HepG2 (cell line): ENCODE results near the gene CCDC91. TPM values are rescaled to one million over a fixed set of nuclear protein-coding genes. Genes with fewer than 3 reads are reported as not detected.

Source experiments
- ATAC-seq: fragments of 200-7000 bp; cut with Tn5 transposase; 3 replicates; pipeline ENCODE4 v1.9.1; 2020; ENCODE audit warnings: mild to moderate bottlenecking, moderate library complexity
- BruUV-seq: library from RNA; stranded (reverse); fragments of 400-500 nt; replicated peaks from 2 replicates; lab custom pipeline; 2021; lab: Mats Ljungman, UMichigan
- CTCF ChIA-PET: fragments of 300-600 bp; formaldehyde crosslinking; extraction: SDS; loops from one replicate; lab custom pipeline; 2021; ENCODE audit warnings: low total read pairs, inconsistent platforms, low intra/inter-chr PET ratio; lab: Yijun Ruan, JAX
- POLR2A ChIA-PET: fragments of 350-600 bp; sonication (Branson Sonifier 250); formaldehyde crosslinking; loops from one replicate; lab custom pipeline; 2020; ENCODE audit warnings: antibody characterized with exemption, inconsistent platforms; lab: Yijun Ruan, JAX
- DNase-seq: peaks from one replicate; pipeline ENCODE4 v3.0.0-alpha.2; 2015; ENCODE audit warnings: low spot score
- FAIRE-seq: peaks from 3 replicates; lab custom pipeline; 2011; peaks lifted over from hg19 to GRCh38; lab: Jason Lieb, UNC
- H2AFZ ChIP-seq: one replicate; pipeline ENCODE4 v1.6.1; 2011; ENCODE audit warnings: low read length, inconsistent platforms
- H3K27ac ChIP-seq: fragments of 300-600 bp; 3 replicates; pipeline ENCODE4 v1.8.0; 2011; ENCODE audit warnings: mixed run types, mild to moderate bottlenecking, mixed read lengths, low read length, inconsistent platforms; ENCODE audit not compliant: insufficient read depth; ENCODE audit errors: extremely low read length
- H3K27me3 ChIP-seq, 2 experiments: fragments of 200-600 bp in 1 of 2; 2 replicates in 1 of 2; 3 replicates in 1 of 2; pipeline versions ENCODE4 v1.6.0 to v1.8.0; 2011; ENCODE audit warnings: low read length in 2 of 2, mild to moderate bottlenecking in 2 of 2, moderate library complexity in 2 of 2, inconsistent platforms in 1 of 2; ENCODE audit not compliant: insufficient read depth in 2 of 2, control insufficient read depth in 1 of 2
- H3K36me3 ChIP-seq, 2 experiments: fragments of 200-600 bp in 1 of 2; replicated peaks in 1 of 2; 2 replicates in 1 of 2; 3 replicates in 1 of 2; pipeline versions ENCODE4 v1.5.1 to v1.8.0; 2011; ENCODE audit warnings: low read length in 2 of 2, inconsistent platforms in 1 of 2; ENCODE audit not compliant: insufficient read depth in 2 of 2, control insufficient read depth in 1 of 2
- H3K4me1 ChIP-seq: 2 replicates; pipeline ENCODE4 v1.5.1; 2012; ENCODE audit warnings: low read length, inconsistent platforms; ENCODE audit not compliant: insufficient read depth
- H3K4me2 ChIP-seq: 2 replicates; pipeline ENCODE4 v1.6.0; 2011; ENCODE audit warnings: low read depth, low read length, inconsistent platforms
- H3K4me3 ChIP-seq, 3 experiments: fragments of 200-600 bp in 1 of 3; sonication (generic), shearing (Covaris generic) in 1 of 3; replicated peaks in 1 of 3; 2 replicates each; pipeline ENCODE4 v1.5.1; 2011 to 2016; ENCODE audit warnings: low read length in 3 of 3, inconsistent platforms in 2 of 3, low read depth in 2 of 3, mild to moderate bottlenecking in 2 of 3, control low read depth in 1 of 3, mixed read lengths in 1 of 3; ENCODE audit not compliant: insufficient read depth in 1 of 3
- H3K79me2 ChIP-seq: one replicate; pipeline ENCODE4 v1.6.1; 2011; ENCODE audit warnings: low read length, inconsistent platforms; ENCODE audit not compliant: insufficient read depth
- H3K9ac ChIP-seq: 2 replicates; pipeline ENCODE4 v1.6.0; 2011; ENCODE audit warnings: mild to moderate bottlenecking, low read depth, low read length, inconsistent platforms; ENCODE audit not compliant: insufficient read depth
- H3K9me3 ChIP-seq: 2 replicates; pipeline ENCODE4 v1.5.1; 2012; ENCODE audit warnings: mild to moderate bottlenecking, low read length
- H4K20me1 ChIP-seq: 2 replicates; pipeline ENCODE4 v1.6.0; 2011; ENCODE audit warnings: inconsistent platforms, mild to moderate bottlenecking, low read length, moderate library complexity; ENCODE audit not compliant: insufficient read depth
- EEA1 ChIP-seq: sonication (generic); formaldehyde crosslinking; IDR thresholded peaks from 2 replicates; pipeline ENCODE4 v1.5.1; 2020; ENCODE audit warnings: mild to moderate bottlenecking, missing genetic modification reagents, borderline replicate concordance
- KMT2B ChIP-seq: IDR thresholded peaks from 2 replicates; pipeline ENCODE4 v1.6.1; 2016; ENCODE audit warnings: missing genetic modification reagents, missing compliant biosample characterization
- MAFK ChIP-seq, 2 experiments: IDR thresholded peaks in 1 of 2; conservative IDR thresholded peaks in 1 of 2; 2 replicates each; pipeline ENCODE4 v1.6.1; 2011; ENCODE audit warnings: improper control_type of control experiment in 2 of 2, low read length in 2 of 2
- RFXANK ChIP-seq: IDR thresholded peaks from 2 replicates; pipeline ENCODE4 v1.6.1; 2016
- ZNF207 ChIP-seq: fragments of 450-650 bp; IDR thresholded peaks from 2 replicates; pipeline ENCODE4 v1.6.1; 2016; ENCODE audit warnings: antibody characterized with exemption, borderline replicate concordance
- ZNF230 ChIP-seq: sonication (generic); formaldehyde crosslinking; IDR thresholded peaks from 2 replicates; pipeline ENCODE4 v1.4.0; 2020; ENCODE audit warnings: mild to moderate bottlenecking, missing genetic modification reagents
- ZNF788 ChIP-seq: sonication (generic); formaldehyde crosslinking; IDR thresholded peaks from 2 replicates; pipeline ENCODE4 v1.5.0; 2020; ENCODE audit warnings: mild to moderate bottlenecking, missing genetic modification reagents, borderline replicate concordance
- WGBS: methylation state at CpG from one replicate; pipeline ENCODE4 v1.1.6; 2017; ENCODE audit warnings: low lambda C conversion rate; 5-methylcytosine and 5-hydroxymethylcytosine counted together
- in situ Hi-C: cut with HindIII; loops from 2 replicates; pipeline ENCODE4 v1.10.0; 2017; ENCODE audit warnings: low pct_unique_long_range_greater_than_20kb; ENCODE audit not compliant: extremely low pct_ligation_motif_present
- intact Hi-C: fragments of 100-400 bp; cut with micrococcal nuclease; formaldehyde crosslinking; loops from one replicate; pipeline ENCODE4 v1.10.0; 2022; ENCODE audit not compliant: unreplicated experiment
- polyA plus RNA-seq, 8 experiments: library from polyadenylated mRNA; depleted of rRNA in 3 of 8; stranded (reverse) in 7 of 8; unstranded in 1 of 8; fragments of >200 nt; fragmentation: Illumina TruSeq in 4 of 8; extraction: Trizol in 4 of 8; gene quantifications; 2 replicates each; pipeline versions ENCODE4 v1.2.1 to v1.2.3, GENCODE V29; 2011 to 2016; ENCODE audit warnings: low read depth in 4 of 8, missing spikeins in 1 of 8, mixed read lengths in 1 of 8; ENCODE audit not compliant: insufficient read depth in 1 of 8
- total RNA-seq, 5 experiments: library from RNA; depleted of rRNA; stranded (reverse); fragments of >200 nt; fragmentation: Illumina TruSeq; extraction: Trizol; gene quantifications; 2 replicates each; pipeline ENCODE4 v1.2.3, GENCODE V29; 2016; ENCODE audit warnings: low read depth in 1 of 5
- TF ChIP-seq, protein P1 (sequence below): sonication (generic); formaldehyde crosslinking; IDR thresholded peaks from 2 replicates; pipeline ENCODE4 v1.5.0; 2020; ENCODE audit warnings: missing genetic modification reagents
- TF ChIP-seq, protein P2 (sequence below): sonication (generic); formaldehyde crosslinking; conservative IDR thresholded peaks from 2 replicates; pipeline ENCODE4 v1.5.0; 2020; ENCODE audit warnings: missing genetic modification reagents

Gene CCDC91
- total and polyA plus RNA-seq, 2 of the 13 experiments (the other 11 are each of a cell fraction or from before 2014, with no cell fraction given) = 9.8 to 15.8 TPM

DNA sequence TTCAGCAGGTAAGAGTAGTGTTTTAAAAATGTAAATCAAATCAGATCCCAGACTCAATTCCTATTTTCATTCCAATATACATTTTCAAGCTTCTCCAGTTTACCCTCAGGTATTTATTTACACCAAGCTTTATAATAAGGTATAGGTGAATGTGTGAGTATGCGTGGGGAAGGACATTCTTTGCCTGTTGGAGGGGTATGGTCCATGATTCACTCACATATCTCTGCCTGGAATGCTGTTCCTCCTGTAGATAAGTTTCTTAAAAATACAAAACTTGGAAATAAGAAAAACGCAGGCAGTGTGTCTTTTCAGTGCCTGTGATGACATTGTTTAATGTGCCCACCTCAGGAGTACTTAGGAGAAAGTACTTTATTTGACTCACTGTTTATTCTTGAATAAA, 118.6 kb downstream of the CCDC91 start:
- Histone ChIP-seq H3K4me3 (no peak overlapping the region), H3K9ac (no peak overlapping the region), H3K27me3 (no peaks in the 10 kb centered on the region), H3K9me3 (no peaks in the 10 kb centered on the region), H3K4me1 (no peaks in the 10 kb centered on the region), H3K79me2 (no peaks in the 10 kb centered on the region), H2AFZ (no peak overlapping the region), H3K36me3 (no peaks in the 10 kb centered on the region; a peak in 1 of 5 replicates), H3K4me2 (no peak overlapping the region), H3K27ac (no peak overlapping the region), H4K20me1 (no peaks in the 10 kb centered on the region)
- no peak for DNase-seq
- POLR2A ChIA-PET = no interaction called here
- in situ Hi-C loops (no loop called here), intact Hi-C loops (no loop called here)
- TF ChIP-seq, protein P1, sequence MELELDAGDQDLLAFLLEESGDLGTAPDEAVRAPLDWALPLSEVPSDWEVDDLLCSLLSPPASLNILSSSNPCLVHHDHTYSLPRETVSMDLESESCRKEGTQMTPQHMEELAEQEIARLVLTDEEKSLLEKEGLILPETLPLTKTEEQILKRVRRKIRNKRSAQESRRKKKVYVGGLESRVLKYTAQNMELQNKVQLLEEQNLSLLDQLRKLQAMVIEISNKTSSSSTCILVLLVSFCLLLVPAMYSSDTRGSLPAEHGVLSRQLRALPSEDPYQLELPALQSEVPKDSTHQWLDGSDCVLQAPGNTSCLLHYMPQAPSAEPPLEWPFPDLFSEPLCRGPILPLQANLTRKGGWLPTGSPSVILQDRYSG (CRISPR knock-in tag) = no peak
- TF ChIP-seq ZNF788 (CRISPR knock-in tag) = no peak
- no peak for TF ChIP-seq ZNF207
- no peak for TF ChIP-seq EEA1 (CRISPR knock-in tag)
- TF ChIP-seq, protein P2, sequence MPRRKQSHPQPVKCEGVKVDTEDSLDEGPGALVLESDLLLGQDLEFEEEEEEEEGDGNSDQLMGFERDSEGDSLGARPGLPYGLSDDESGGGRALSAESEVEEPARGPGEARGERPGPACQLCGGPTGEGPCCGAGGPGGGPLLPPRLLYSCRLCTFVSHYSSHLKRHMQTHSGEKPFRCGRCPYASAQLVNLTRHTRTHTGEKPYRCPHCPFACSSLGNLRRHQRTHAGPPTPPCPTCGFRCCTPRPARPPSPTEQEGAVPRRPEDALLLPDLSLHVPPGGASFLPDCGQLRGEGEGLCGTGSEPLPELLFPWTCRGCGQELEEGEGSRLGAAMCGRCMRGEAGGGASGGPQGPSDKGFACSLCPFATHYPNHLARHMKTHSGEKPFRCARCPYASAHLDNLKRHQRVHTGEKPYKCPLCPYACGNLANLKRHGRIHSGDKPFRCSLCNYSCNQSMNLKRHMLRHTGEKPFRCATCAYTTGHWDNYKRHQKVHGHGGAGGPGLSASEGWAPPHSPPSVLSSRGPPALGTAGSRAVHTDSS (CRISPR knock-in tag) = no peak
- no peak for TF ChIP-seq ZNF230 (CRISPR knock-in tag)
- TF ChIP-seq MAFK (conservative IDR thresholded peaks at IDR 0.05 in 1 of 2, IDR thresholded peaks at IDR 0.05 in 1 of 2; ENCODE audit: low read length in 2 of 2) = no peak
- no peak for TF ChIP-seq RFXANK (CRISPR knock-in tag)
- no peak for TF ChIP-seq KMT2B (CRISPR knock-in tag)
- no TSS peak for BruUV-seq
- 96% methylated on average over 2 of the region's 2 CpGs for WGBS
- no peak for FAIRE-seq
- ATAC-seq = no peak
- CTCF ChIA-PET = no interaction called here
